H9 (cell line): ENCODE measurements around the gene ABT1. TPM values are rescaled to one million over a fixed set of nuclear protein-coding genes. Genes with fewer than 3 reads are reported as not detected.

Source experiments
- DNase-seq: peaks from one replicate; pipeline ENCODE4 v3.0.0-alpha.2; 2017
- H2AFZ ChIP-seq: one replicate; pipeline ENCODE4 v1.6.1; 2013; ENCODE audit warnings: mild to moderate bottlenecking, low read length, control low read depth, moderate library complexity
- H2AK5ac ChIP-seq: 2 replicates; pipeline ENCODE4 v1.6.1; 2013; ENCODE audit warnings: low read length, control low read depth, mixed read lengths; ENCODE audit not compliant: insufficient read length
- H2BK120ac ChIP-seq: one replicate; pipeline ENCODE4 v1.6.1; 2013; ENCODE audit warnings: low read depth, mild to moderate bottlenecking, low read length, control low read depth, inconsistent platforms; ENCODE audit not compliant: poor library complexity, severe bottlenecking
- H2BK12ac ChIP-seq: 2 replicates; pipeline ENCODE4 v1.6.1; 2013; ENCODE audit warnings: low read length, control low read depth, mixed read lengths, low read depth; ENCODE audit not compliant: insufficient read length
- H2BK15ac ChIP-seq: 2 replicates; pipeline ENCODE4 v1.6.1; 2013; ENCODE audit warnings: low read depth, low read length, control low read depth
- H2BK20ac ChIP-seq: one replicate; pipeline ENCODE4 v1.6.1; 2013; ENCODE audit warnings: low read depth, mild to moderate bottlenecking, low read length, control low read depth, inconsistent platforms; ENCODE audit not compliant: poor library complexity, severe bottlenecking
- H2BK5ac ChIP-seq: 2 replicates; pipeline ENCODE4 v1.6.1; 2013; ENCODE audit warnings: low read length, control low read depth, mixed read lengths; ENCODE audit not compliant: insufficient read length
- H3K14ac ChIP-seq: 2 replicates; pipeline ENCODE4 v1.6.1; 2013; ENCODE audit warnings: low read length, control low read depth; ENCODE audit not compliant: insufficient read depth
- H3K18ac ChIP-seq: 2 replicates; pipeline ENCODE4 v1.6.1; 2013; ENCODE audit warnings: low read depth, mild to moderate bottlenecking, mixed read lengths, low read length, control low read depth; ENCODE audit not compliant: insufficient read length
- H3K23ac ChIP-seq: 2 replicates; pipeline ENCODE4 v1.6.1; 2013; ENCODE audit warnings: low read length, control low read depth, mixed read lengths, low read depth; ENCODE audit not compliant: insufficient read length
- H3K23me2 ChIP-seq: 2 replicates; pipeline ENCODE4 v1.6.1; 2013; ENCODE audit warnings: low read depth, mild to moderate bottlenecking, mixed read lengths, low read length, control low read depth; ENCODE audit not compliant: insufficient read length, poor library complexity, severe bottlenecking
- H3K27ac ChIP-seq: 2 replicates; pipeline ENCODE4 v1.5.1; 2013; ENCODE audit warnings: low read length, control low read depth, mixed read lengths, low read depth; ENCODE audit not compliant: insufficient read length
- H3K27me3 ChIP-seq: 2 replicates; pipeline ENCODE4 v1.6.1; 2013; ENCODE audit warnings: low read length, control low read depth, inconsistent platforms; ENCODE audit not compliant: insufficient read depth
- H3K4ac ChIP-seq: 2 replicates; pipeline ENCODE4 v1.6.1; 2013; ENCODE audit warnings: low read depth, mild to moderate bottlenecking, control low read depth, inconsistent platforms, low read length, moderate library complexity
- H3K4me1 ChIP-seq: 2 replicates; pipeline ENCODE4 v1.6.1; 2013; ENCODE audit warnings: low read length, control low read depth, inconsistent platforms; ENCODE audit not compliant: insufficient read depth
- H3K4me2 ChIP-seq: 2 replicates; pipeline ENCODE4 v1.6.1; 2013; ENCODE audit warnings: low read length, control low read depth, mixed read lengths; ENCODE audit not compliant: insufficient read length, insufficient read depth
- H3K56ac ChIP-seq: 2 replicates; pipeline ENCODE4 v1.6.1; 2013; ENCODE audit warnings: low read depth, mild to moderate bottlenecking, mixed read lengths, low read length, control low read depth; ENCODE audit not compliant: insufficient read length
- H3K79me1 ChIP-seq: 2 replicates; pipeline ENCODE4 v1.6.1; 2013; ENCODE audit warnings: low read depth, mild to moderate bottlenecking, moderate library complexity, low read length, control low read depth, inconsistent platforms; ENCODE audit not compliant: insufficient read depth, poor library complexity, severe bottlenecking
- H3K79me2 ChIP-seq: 2 replicates; pipeline ENCODE4 v1.6.1; 2013; ENCODE audit warnings: low read length, control low read depth, inconsistent platforms; ENCODE audit not compliant: insufficient read depth
- H3K9ac ChIP-seq: 2 replicates; pipeline ENCODE4 v1.6.1; 2013; ENCODE audit warnings: low read length, control low read depth, mixed read lengths; ENCODE audit not compliant: insufficient read length; ENCODE audit errors: extremely low read depth
- H3K9me3 ChIP-seq: one replicate; pipeline ENCODE4 v1.6.1; 2013; ENCODE audit warnings: low read depth, low read length, inconsistent platforms; ENCODE audit not compliant: control insufficient read depth
- H3T11ph ChIP-seq: one replicate; pipeline ENCODE4 v1.6.1; 2013; ENCODE audit warnings: mild to moderate bottlenecking, low read length, control low read depth, inconsistent platforms
- H4K20me1 ChIP-seq: one replicate; pipeline ENCODE4 v1.6.1; 2013; ENCODE audit not compliant: control insufficient read depth, insufficient read length, insufficient read depth
- H4K5ac ChIP-seq: 2 replicates; pipeline ENCODE4 v1.6.1; 2013; ENCODE audit warnings: low read depth, mild to moderate bottlenecking, mixed read lengths, low read length, control low read depth; ENCODE audit not compliant: insufficient read length
- H4K8ac ChIP-seq: replicated peaks from 2 replicates; pipeline ENCODE4 v1.6.1; 2013; ENCODE audit warnings: low read length, control low read depth, mixed read lengths, low read depth; ENCODE audit not compliant: insufficient read length
- H4K91ac ChIP-seq: 2 replicates; pipeline ENCODE4 v1.6.1; 2013; ENCODE audit warnings: low read depth, mild to moderate bottlenecking, moderate library complexity, mixed read lengths, low read length, control low read depth; ENCODE audit not compliant: insufficient read length
- H3K27ac Mint-ChIP-seq, 3 experiments: 2 replicates in 2 of 3; 3 replicates in 1 of 3; pipeline ENCODE4 v1.8.0; 2020 to 2021; ENCODE audit warnings: mixed read lengths in 3 of 3, mild to moderate bottlenecking in 1 of 3, moderate library complexity in 1 of 3
- H3K27me3 Mint-ChIP-seq: 2 replicates; pipeline ENCODE4 v1.8.0; 2021; ENCODE audit warnings: low read depth, mild to moderate bottlenecking, moderate library complexity, mixed read lengths
- H3K36me3 Mint-ChIP-seq, 3 experiments: 2 replicates in 2 of 3; 3 replicates in 1 of 3; pipeline ENCODE4 v1.8.0; 2020 to 2021; ENCODE audit warnings: low read depth in 3 of 3, mixed read lengths in 3 of 3; ENCODE audit not compliant: insufficient read depth in 1 of 3
- H3K4me1 Mint-ChIP-seq, 2 experiments: 2 replicates each; pipeline ENCODE4 v1.8.0; 2020; ENCODE audit warnings: mixed read lengths in 2 of 2
- H3K4me3 Mint-ChIP-seq, 2 experiments: 2 replicates in 1 of 2; 3 replicates in 1 of 2; pipeline ENCODE4 v1.8.0; 2020 to 2021; ENCODE audit warnings: mild to moderate bottlenecking in 2 of 2, mixed read lengths in 2 of 2, moderate library complexity in 1 of 2
- H3K9me3 Mint-ChIP-seq, 2 experiments: 2 replicates in 1 of 2; 3 replicates in 1 of 2; pipeline ENCODE4 v1.8.0; 2020; ENCODE audit warnings: mild to moderate bottlenecking in 2 of 2, mixed read lengths in 2 of 2, moderate library complexity in 1 of 2
- CTCF ChIP-seq: fragments of 200-600 bp; sonication (generic); conservative IDR thresholded peaks from 3 replicates; pipeline ENCODE4 v1.8.0; 2021; ENCODE audit warnings: antibody characterized with exemption, mild to moderate bottlenecking
- WGBS: extraction: QIAGEN DNeasy Blood & Tissue Kit; methylation state at CpG from one replicate; pipeline ENCODE4 v1.1.7; 2013; ENCODE audit warnings: missing lambda C conversion rate, low lambda C conversion rate, mixed read lengths; ENCODE audit not compliant: insufficient read length; ENCODE audit errors: extremely low coverage; 5-methylcytosine and 5-hydroxymethylcytosine counted together
- total RNA-seq: library from RNA; stranded (reverse); gene quantifications from 2 replicates; pipeline ENCODE4 v1.2.1, GENCODE V29; 2021

Gene ABT1
- total RNA-seq, 1 experiment from 2014 or later = 26.4 TPM

GRCh38 chr6:26598267-26598666 is 1.5 kb downstream of the ABT1 start:
- no peak overlapping the region for H3K9ac ChIP-seq
- H3K4me1 ChIP-seq = no peaks in the 10 kb centered on the region; the same call in 1 of the 2 replicates
- H3T11ph ChIP-seq = no peak overlapping the region
- no peak overlapping the region for H2BK15ac ChIP-seq
- no peak for TF ChIP-seq CTCF
- H3K36me3 Mint-ChIP-seq = peaks cover 5 to 18% (median 14%) of the 10 kb centered on the region in 3 experiments; a peak in 6 of 7 replicates
- no peak overlapping the region for H3K27ac ChIP-seq
- no peak overlapping the region for H4K8ac ChIP-seq
- peaks cover 3% of the 10 kb centered on the region; the same call in 1 of the 2 replicates for H3K79me2 ChIP-seq
- no peak overlapping the region for H2BK20ac ChIP-seq
- no peak overlapping the region; a peak in 1 of 5 replicates for H3K4me3 Mint-ChIP-seq
- H3K4me2 ChIP-seq = no peak overlapping the region
- H3K14ac ChIP-seq = no peak overlapping the region
- no peak overlapping the region for H3K4ac ChIP-seq
- H2BK12ac ChIP-seq = no peak overlapping the region
- no CpG with 5 or more reads among the region's 22 CpGs for WGBS
- H3K9me3 Mint-ChIP-seq = no peaks in the 10 kb centered on the region
- H2BK120ac ChIP-seq = no peak overlapping the region
- no peak overlapping the region for H4K91ac ChIP-seq
- H2AFZ ChIP-seq = no peak overlapping the region
- H2BK5ac ChIP-seq = no peak overlapping the region
- no peak overlapping the region for H2AK5ac ChIP-seq
- H3K18ac ChIP-seq = no peak overlapping the region
- peaks cover 10% of the 10 kb centered on the region in 2 experiments for H3K4me1 Mint-ChIP-seq
- no peak overlapping the region for H3K27ac Mint-ChIP-seq
- DNase-seq = no peak
- H3K79me1 ChIP-seq = peaks cover 5% of the 10 kb centered on the region
- no peaks in the 10 kb centered on the region for H3K27me3 ChIP-seq
- H3K56ac ChIP-seq = no peak overlapping the region
- no peaks in the 10 kb centered on the region for H3K9me3 ChIP-seq
- H3K23ac ChIP-seq = no peak overlapping the region
- H4K20me1 ChIP-seq = no peaks in the 10 kb centered on the region
- peaks cover 3% of the 10 kb centered on the region; the same call in 1 of the 2 replicates for H3K27me3 Mint-ChIP-seq
- H3K23me2 ChIP-seq = peaks cover 21% of the 10 kb centered on the region
- H4K5ac ChIP-seq = no peak overlapping the region
